T-helper 1 cell (primary cell): ENCODE data around the gene HSPB6.
"Not testable (repeated sequence)": the region's sequence is repeated elsewhere in the genome, so short reads cannot be mapped to it uniquely, and the experiment has no call there.

Source experiments
- DNase-seq, 5 donors: peaks; one replicate each; pipeline ENCODE4 v3.0.0-alpha.2; 2012 to 2020

Gene HSPB6

GRCh38 chr19:35729021-35729420, 27.8 kb downstream of the HSPB6 start:
- DNase-seq: no peak

DNA sequence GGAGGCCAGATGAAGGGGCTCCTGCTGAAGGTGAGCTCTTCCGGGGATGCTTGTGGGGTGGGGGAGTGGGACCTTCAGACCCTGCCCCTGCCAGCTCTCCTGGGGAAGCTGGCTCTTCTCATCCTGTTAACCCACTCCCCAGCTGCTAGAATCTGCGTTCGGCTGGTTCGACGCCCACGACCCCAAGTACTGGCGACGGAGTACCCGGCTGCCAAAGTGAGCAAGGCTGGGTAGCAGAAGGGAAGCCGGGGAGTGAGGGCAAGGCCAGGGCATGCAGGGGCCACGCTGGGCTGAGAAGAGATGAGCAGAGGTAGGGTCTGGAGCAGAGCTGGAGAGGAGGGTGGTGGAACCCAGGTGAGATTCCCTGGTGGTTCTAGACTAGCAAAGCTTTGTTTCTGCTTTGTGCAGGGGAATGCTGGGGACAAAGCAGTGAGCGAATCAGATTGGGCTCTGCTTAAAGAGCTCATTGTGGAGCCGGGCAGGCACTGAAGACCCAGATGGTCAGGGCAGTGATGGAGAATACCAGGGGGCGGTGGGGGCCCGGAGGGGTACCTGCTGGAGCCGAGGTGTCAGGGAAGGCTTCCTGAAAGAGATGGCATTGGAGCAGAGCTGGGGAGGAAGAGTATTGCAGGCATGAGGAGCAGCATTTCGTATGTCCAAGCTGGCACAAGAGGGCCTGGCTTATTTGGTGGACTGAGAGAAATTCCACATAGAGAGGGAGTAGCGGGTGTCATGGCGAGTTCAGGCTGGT, 28.7 kb downstream of the HSPB6 start:
- no peak for DNase-seq

GRCh38 chr19:35727053-35727955, 29.5 kb downstream of the HSPB6 start:
- DNase-seq: no peak

DNA sequence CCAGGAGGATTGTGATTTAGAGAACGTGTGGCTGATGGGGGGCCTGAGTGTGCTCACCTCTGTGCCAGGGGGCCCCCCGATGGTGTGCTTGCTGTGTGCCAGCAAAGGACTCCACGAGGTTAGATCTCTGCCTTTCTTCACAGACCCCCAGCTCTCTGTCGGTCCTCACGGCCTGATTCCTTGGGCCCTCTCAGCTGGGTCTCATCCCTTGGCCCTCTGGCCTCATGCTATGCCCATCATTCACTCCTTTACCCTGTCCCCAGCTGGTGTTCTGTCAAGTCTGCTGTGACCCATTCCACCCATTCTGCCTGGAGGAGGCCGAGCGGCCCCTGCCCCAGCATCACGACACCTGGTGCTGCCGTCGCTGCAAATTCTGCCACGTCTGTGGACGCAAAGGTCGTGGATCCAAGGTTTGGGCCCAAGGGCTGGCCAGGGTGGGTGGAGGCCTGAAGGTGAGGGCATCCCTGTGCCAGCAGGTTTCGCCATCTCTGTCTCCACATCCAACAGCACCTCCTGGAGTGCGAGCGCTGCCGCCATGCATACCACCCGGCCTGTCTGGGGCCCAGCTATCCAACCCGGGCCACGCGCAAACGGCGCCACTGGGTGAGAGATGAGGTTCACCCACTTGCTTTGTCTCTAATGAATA, 31.5 kb downstream of the HSPB6 start:
- DNase-seq: no peak

- DNase-seq: no peak
Measured at GRCh38 chr19:35724560-35724959, 32.3 kb downstream of the HSPB6 start.

- not testable (repeated sequence) for DNase-seq
Measured at GRCh38 chr19:35724132-35724531, 32.7 kb downstream of the HSPB6 start.

DNA sequence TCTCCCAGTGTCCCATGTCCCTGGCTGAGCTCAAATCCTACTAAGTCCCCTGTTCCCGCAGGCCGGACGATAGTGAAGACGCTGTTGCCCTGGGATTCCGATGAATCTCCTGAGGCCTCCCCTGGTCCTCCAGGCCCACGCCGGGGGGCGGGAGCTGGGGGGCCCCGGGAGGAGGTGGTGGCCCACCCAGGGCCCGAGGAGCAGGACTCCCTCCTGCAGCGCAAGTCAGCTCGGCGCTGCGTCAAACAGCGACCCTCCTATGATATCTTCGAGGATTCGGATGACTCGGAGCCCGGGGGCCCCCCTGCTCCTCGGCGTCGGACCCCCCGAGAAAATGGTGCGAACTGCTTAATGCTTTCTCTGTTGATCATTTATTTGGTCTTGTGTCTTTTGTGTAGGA, 33.2 kb downstream of the HSPB6 start:
- no peak for DNase-seq

GRCh38 chr19:35722897-35723296, 33.9 kb downstream of the HSPB6 start:
- no peak for DNase-seq

- no peak for DNase-seq
Measured at GRCh38 chr19:35722461-35722860, 34.4 kb downstream of the HSPB6 start.

GRCh38 chr19:35721374-35721773, 35.5 kb downstream of the HSPB6 start:
- DNase-seq: no peak

DNA sequence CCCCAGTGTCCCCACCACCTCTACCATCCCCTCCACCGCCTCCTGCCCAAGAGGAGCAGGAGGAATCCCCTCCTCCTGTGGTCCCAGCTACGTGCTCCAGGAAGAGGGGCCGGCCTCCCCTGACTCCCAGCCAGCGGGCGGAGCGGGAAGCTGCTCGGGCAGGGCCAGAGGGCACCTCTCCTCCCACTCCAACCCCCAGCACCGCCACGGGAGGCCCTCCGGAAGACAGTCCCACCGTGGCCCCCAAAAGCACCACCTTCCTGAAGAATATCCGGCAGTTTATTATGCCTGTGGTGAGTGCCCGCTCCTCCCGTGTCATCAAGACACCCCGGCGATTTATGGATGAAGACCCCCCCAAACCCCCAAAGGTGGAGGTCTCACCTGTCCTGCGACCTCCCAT, 36.2 kb downstream of the HSPB6 start:
- no peak for DNase-seq

DNA sequence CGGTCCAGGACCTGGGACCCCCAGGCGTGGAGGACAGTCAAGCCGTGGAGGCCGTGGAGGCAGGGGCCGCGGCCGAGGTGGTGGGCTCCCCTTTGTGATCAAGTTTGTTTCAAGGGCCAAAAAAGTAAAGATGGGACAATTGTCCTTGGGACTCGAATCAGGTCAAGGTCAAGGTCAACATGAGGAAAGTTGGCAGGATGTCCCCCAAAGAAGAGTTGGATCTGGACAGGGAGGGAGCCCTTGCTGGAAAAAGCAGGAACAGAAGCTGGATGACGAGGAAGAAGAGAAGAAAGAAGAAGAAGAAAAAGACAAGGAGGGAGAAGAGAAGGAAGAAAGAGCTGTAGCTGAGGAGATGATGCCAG, 36.7 kb downstream of the HSPB6 start:
- DNase-seq: no peak

DNA sequence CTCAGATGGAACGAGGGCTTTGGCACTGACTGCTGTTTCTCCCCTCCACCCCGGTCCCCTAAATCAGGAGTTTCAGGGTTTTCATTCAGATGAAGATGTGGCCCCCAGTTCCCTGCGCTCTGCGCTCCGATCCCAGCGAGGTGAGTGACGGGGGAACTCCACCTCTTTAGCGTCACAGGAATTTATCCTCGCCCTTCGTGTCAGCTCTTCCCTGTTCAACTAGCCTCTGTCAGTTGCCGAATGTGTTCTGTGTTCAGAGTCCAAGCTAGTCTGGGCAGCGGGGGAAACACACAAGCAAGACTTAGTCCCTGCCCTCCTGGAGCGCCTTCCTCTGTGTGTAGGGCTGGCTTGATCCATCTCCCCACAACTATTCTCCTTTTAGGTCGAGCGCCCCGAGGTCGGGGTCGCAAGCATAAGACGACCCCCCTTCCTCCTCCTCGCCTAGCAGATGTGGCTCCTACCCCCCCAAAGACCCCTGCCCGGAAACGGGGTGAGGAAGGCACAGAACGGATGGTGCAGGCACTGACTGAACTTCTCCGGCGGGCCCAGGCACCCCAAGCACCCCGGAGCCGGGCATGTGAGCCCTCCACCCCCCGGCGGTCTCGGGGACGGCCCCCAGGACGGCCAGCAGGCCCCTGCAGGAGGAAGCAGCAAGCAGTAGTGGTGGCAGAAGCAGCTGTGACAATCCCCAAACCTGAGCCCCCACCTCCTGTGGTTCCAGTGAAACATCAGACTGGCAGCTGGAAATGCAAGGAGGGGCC, 37.2 kb downstream of the HSPB6 start:
- no peak for DNase-seq

DNA sequence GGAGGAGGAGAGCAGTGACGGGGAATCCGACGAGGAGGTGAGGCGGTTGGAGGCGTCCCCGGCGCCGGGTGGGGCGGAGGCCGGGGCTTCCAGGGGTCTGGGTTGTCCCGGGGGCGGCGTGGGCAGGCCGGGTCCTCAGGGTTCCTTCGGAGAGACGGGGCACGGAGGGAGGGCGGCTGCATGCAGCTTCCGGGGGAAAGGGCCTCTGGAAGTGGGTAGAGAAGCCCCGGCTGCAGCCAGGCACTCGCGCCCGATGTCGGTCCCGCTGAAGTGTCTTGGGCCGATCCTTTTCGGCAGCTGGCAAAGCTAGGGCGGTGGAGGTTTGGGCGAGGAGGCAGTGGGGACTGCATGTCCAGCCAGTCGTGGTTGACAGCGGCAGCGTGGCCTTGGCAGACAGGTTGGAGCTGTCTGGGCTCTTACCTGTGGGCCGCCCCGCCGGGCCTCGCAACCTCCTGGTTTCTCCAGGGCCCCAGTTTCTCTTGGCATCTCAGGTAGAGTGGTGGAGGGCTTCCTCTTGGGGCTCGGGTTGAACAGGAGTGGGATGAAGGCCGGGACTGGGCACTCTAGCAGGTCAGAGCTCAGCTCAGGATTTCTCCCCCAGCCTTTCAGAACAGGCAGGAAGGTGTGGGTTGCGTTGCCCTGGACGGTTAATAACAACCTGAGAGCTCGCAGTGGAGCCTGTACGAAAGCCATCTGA, 38.3 kb downstream of the HSPB6 start:
- DNase-seq: peak in 3 of 5 donors; percentile 32 to 51 (median 37)

DNA sequence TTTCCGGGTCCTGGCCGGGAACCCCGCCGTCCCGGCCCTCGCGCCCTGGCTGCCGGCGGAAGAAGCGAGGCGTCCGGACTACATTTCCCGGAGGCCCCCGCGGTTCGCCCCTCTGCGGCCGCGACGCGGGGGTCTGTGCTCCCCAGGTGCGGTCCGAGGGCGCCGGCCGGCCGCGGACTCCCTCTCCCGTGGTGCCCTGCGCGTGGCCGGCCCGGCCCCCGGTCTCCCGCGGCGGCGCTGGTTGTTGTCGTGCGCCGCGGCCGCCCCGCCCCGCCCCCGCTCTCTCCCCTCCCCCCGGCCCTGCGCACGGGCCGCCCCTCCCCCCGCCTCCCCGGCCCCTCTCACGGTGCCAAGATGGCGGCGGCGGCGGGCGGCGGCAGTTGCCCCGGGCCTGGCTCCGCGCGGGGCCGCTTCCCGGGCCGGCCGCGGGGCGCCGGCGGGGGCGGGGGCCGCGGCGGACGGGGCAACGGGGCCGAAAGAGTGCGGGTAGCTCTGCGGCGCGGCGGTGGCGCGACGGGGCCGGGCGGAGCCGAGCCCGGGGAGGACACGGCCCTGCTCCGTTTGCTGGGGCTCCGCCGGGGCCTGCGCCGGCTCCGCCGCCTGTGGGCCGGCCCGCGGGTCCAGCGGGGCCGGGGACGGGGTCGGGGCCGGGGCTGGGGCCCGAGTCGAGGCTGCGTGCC, 39.0 kb downstream of the HSPB6 start, which contains the start of gene KMT2B:
KMT2B (plus strand) TSS at position 339 of the 680 bp plus-strand sequence; CDS start at position 355, 16 bp downstream.
- no peak for DNase-seq

GRCh38 chr19:35716801-35717664, 39.8 kb downstream of the HSPB6 start:
- DNase-seq: peak; percentile 93 to 98 (median 97)

DNA sequence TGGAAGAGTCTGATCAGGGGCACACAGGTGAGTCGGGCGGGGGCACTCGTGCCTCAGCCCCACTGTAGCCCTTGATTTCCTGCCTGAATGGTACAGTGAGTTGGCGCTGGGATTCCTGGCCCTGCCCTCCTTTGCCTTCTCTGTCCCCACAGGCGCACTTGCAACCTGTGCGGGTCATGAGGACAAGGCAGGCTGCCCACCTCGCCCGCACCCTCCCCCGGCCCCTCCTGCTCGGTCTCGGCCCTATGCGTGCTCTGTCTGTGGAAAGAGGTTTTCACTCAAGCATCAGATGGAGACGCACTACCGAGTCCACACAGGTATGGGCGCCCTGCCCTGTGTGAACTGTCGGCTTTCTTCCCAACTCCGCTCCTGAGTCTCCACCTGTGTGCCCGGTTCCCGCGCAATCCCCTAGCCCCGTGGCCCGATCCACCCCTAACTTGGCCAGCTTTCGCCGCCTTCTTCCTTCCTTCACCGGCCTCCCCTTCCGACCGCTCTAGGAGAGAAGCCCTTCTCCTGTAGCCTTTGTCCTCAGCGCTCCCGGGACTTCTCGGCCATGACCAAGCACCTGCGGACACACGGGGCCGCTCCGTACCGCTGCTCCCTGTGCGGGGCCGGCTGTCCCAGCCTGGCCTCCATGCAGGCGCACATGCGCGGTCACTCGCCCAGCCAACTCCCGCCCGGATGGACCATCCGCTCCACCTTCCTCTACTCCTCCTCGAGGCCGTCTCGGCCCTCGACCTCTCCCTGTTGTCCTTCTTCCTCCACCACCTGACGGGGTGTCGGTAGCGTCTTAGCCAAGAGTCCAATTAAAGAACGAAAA, 40.6 kb downstream of the HSPB6 start:
- peak in 1 of 5 donors; percentile 29 for DNase-seq

DNA sequence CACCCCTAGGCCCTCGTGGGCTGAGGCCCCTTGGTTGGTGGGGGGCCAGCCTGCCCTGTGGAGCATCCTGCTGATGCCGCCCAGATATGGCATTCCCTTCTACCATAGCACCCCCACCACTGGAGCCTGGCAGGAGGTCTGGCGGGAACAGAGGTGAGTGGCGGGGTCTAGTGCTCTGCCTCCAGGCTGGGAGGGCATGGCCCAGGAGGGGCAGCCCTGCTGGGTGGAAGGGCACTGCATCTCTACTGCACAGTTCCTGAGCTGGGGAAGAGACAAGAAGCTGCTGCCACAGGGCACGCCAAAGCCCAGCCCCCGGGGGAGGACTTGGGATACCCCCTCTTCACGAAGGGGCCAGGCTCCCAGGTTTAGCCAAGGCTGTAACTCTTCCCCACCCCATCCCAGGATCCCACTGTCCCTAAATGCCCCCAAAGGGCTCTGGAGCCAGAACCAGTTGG, 41.4 kb downstream of the HSPB6 start:
- DNase-seq: no peak
